BE2C (cell line): ENCODE data around the gene TMEM53. TPM values are rescaled to one million over a fixed set of nuclear protein-coding genes. Genes with fewer than 3 reads are reported as not detected.

Source experiments
- DNase-seq: peaks from one replicate; pipeline ENCODE4 v3.0.0-alpha.2; 2020
- H3K27me3 ChIP-seq: fragments of 250-450 bp; sonication (Bioruptor Pico); 2 replicates; pipeline ENCODE4 v1.5.1; 2020; ENCODE audit warnings: mild to moderate bottlenecking
- H3K36me3 ChIP-seq: fragments of 250-450 bp; sonication (Bioruptor Pico); 2 replicates; pipeline ENCODE4 v1.5.1; 2020; ENCODE audit warnings: mild to moderate bottlenecking
- H3K4me1 ChIP-seq: fragments of 250-450 bp; sonication (Bioruptor Pico); 2 replicates; pipeline ENCODE4 v1.5.1; 2020
- H3K4me3 ChIP-seq: 2 replicates; pipeline ENCODE4 v1.5.1; 2011; ENCODE audit warnings: low read depth, low read length
- H3K9me3 ChIP-seq: fragments of 250-450 bp; sonication (Bioruptor Pico); 2 replicates; pipeline ENCODE4 v1.5.1; 2020
- CTCF ChIP-seq: IDR thresholded peaks from 2 replicates; pipeline ENCODE4 v1.5.1; 2012; ENCODE audit warnings: mild to moderate bottlenecking, low read depth, low read length
- polyA plus RNA-seq: library from polyadenylated mRNA; unstranded; fragments of >200 nt; gene quantifications from one replicate; pipeline ENCODE4 v1.2.1, GENCODE V29; 2012; ENCODE audit warnings: low read depth, missing spikeins; ENCODE audit not compliant: insufficient read length, insufficient read depth

Gene TMEM53
- polyA plus RNA-seq, result 1.3 TPM

DNA sequence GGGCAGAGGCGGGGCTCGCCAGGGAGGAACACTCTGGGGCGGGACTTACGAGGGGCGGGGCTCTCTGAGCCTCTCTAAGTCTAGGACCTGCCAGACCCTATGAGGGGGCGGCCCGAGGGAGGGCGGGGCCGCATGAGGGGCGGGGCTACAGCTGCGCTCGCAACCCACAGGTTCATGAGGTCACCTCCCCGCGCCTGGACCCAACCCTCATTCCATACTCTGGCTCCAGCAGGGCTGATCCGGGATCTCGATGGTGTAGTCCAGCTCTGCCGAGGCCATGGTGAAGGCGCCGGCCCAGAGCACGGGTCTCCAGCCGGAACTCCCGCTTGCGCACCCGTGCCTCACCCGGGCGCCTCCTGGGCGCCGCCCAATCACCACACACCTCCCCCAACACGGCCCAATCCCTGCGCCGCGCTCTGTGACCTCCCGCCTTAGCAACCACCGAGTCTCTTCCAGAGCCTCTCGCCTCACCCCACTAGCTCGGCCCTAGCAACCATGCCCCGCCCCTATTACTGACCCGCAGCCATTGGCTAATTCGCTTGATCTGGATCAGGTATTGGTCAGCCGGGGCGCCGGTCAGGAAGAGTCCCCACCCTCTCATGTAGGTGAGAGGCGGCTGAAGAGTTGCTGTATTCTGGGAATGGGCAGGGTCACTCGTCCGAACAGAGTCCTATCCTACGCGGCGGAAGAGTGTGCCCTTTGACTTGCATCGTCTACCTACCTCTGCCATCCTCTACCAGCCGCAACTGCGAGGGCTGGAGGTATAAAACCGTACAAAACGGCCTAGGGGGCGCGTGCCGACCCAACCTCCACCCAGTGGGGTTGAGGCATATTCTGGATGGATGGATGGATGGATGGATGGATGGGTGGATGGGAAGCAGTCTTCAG, at the start of gene TMEM53, which contains the start of gene ARMH1:
TMEM53 (minus strand) TSS at position 369 of the 888 bp plus-strand sequence; CDS start at position 279, 90 bp downstream.
ARMH1 (plus strand) TSS at position 602 of the 888 bp plus-strand sequence. CDS start 14,984 bp downstream, outside the sequence.
- no peak for TF ChIP-seq CTCF
- H3K27me3 ChIP-seq, result no peaks in the 10 kb centered on the region
- H3K9me3 ChIP-seq, result no peaks in the 10 kb centered on the region
- peak within 1 kb of the TSS; percentile 59 for H3K4me3 ChIP-seq
- no peaks in the 10 kb centered on the region for H3K36me3 ChIP-seq
- H3K4me1 ChIP-seq, result no peaks in the 10 kb centered on the region
- DNase-seq, result peak; percentile 95

DNA sequence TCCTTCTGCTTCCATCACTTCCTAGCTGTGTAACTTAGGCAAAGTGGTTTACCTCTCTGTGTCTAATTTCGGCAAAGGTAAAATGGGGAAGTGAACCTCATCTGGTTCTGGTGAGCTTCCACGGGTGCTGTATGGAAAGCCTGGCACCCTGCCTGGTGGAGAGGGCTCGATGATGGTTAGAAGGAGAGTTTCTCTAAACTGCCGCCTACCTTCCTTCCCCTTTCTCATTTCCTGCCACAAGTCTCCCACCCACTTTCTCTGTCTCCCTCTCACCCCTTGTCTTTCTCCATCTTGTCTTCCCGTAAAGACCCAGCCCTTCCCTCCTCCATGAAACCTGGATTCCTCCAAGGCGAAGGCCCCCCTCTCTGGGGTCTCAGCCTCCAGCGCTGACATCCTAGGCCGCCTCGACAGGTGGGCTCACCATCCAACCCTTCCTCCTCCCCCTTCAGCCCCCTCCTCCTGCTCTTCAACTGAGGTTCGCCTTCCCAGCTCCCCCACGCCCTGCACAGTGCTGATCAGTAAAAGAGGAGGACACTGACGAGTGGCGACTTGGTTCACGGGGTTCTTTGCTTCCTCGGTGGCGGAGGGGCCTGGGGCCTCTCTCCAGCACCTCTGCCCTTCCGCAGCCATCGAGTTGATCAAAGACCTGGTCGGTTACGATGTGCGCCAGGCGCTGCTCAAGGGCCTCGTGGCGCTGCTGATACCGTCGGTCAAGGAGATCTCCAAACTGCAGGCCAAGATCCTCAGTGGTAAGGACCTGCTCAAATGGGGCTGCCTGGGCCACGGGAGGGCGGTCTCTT, 49.4 kb upstream of the TMEM53 start:
- H3K36me3 ChIP-seq, result no peaks in the 10 kb centered on the region
- no peak overlapping the region for H3K4me3 ChIP-seq
- no peaks in the 10 kb centered on the region for H3K9me3 ChIP-seq
- no peaks in the 10 kb centered on the region for H3K27me3 ChIP-seq
- TF ChIP-seq CTCF, result no peak
- no peak for DNase-seq
- H3K4me1 ChIP-seq, result no peaks in the 10 kb centered on the region

GRCh38 chr1:44723064-44723463, 48.8 kb upstream of the TMEM53 start:
- H3K4me1 ChIP-seq, result no peaks in the 10 kb centered on the region
- no peak for TF ChIP-seq CTCF
- no peak overlapping the region for H3K4me3 ChIP-seq
- H3K9me3 ChIP-seq, result no peaks in the 10 kb centered on the region
- no peaks in the 10 kb centered on the region for H3K27me3 ChIP-seq
- no peaks in the 10 kb centered on the region for H3K36me3 ChIP-seq
- no peak for DNase-seq

GRCh38 chr1:44721485-44722361, 47.4 kb upstream of the TMEM53 start:
- Histone ChIP-seq H3K4me1 (no peaks in the 10 kb centered on the region), H3K36me3 (no peaks in the 10 kb centered on the region), H3K27me3 (no peaks in the 10 kb centered on the region), H3K4me3 (no peak overlapping the region), H3K9me3 (no peaks in the 10 kb centered on the region)
- no peak for TF ChIP-seq CTCF
- peak; percentile 78 for DNase-seq

- Histone ChIP-seq H3K27me3 (no peaks in the 10 kb centered on the region), H3K36me3 (no peaks in the 10 kb centered on the region), H3K4me1 (no peaks in the 10 kb centered on the region), H3K9me3 (no peaks in the 10 kb centered on the region), H3K4me3 (no peak overlapping the region)
- no peak for TF ChIP-seq CTCF
- no peak for DNase-seq
These were observed 46.0 kb upstream of the TMEM53 start for GRCh38 chr1:44720281-44720680.
